CD4-positive, alpha-beta T cell (primary cell): ENCODE results near the gene ZNF391. TPM values are rescaled to one million over a fixed set of nuclear protein-coding genes. Genes with fewer than 3 reads are reported as not detected.

Experiments used
- ATAC-seq: fragments of 200-7000 bp; cut with Tn5 transposase; one replicate; pipeline ENCODE4 v1.10.0; 2022; ENCODE audit warnings: mild to moderate bottlenecking; ENCODE audit not compliant: poor library complexity
- CTCF ChIA-PET: fragments of 350-600 bp; sonication (Branson Sonifier 250); formaldehyde crosslinking; loops from one replicate; lab custom pipeline; 2021; ENCODE audit warnings: antibody characterized with exemption, inconsistent platforms; lab: Charles Lee
- POLR2A ChIA-PET: fragments of 350-600 bp; sonication (Branson Sonifier 250); formaldehyde crosslinking; loops from one replicate; lab custom pipeline; 2021; ENCODE audit warnings: antibody characterized with exemption, inconsistent platforms; lab: Charles Lee
- DNase-seq, 14 experiments: peaks; one replicate each; pipeline ENCODE4 v3.0.0-alpha.2; 2013 to 2020; ENCODE audit warnings: mixed read lengths in 2 of 14
- H3K27ac ChIP-seq, 2 donors: one replicate each; pipeline versions ENCODE4 v1.5.1 to v1.7.0; 2013; ENCODE audit warnings: low read length in 2 of 2, low read depth in 1 of 2, mild to moderate bottlenecking in 1 of 2
- H3K27me3 ChIP-seq, 2 experiments: 1 replicate in 1 of 2; 2 replicates in 1 of 2; pipeline versions ENCODE4 v1.6.1 to v1.7.0; 2013; ENCODE audit warnings: low read length in 2 of 2, control low read depth in 1 of 2, mild to moderate bottlenecking in 1 of 2, moderate library complexity in 1 of 2; ENCODE audit not compliant: insufficient read depth in 2 of 2, control insufficient read depth in 1 of 2
- H3K36me3 ChIP-seq: one replicate; pipeline ENCODE4 v1.6.1; 2013; ENCODE audit warnings: low read length, control low read depth; ENCODE audit not compliant: insufficient read depth
- H3K4me1 ChIP-seq: one replicate; pipeline ENCODE4 v1.6.1; 2013; ENCODE audit warnings: low read length, control low read depth; ENCODE audit not compliant: insufficient read depth
- H3K4me3 ChIP-seq: one replicate; pipeline ENCODE4 v1.5.1; 2013; ENCODE audit warnings: mild to moderate bottlenecking, low read length, moderate library complexity
- H3K9me3 ChIP-seq, 2 experiments: 1 replicate in 1 of 2; 2 replicates in 1 of 2; pipeline versions ENCODE4 v1.6.1 to v1.7.0; 2013; ENCODE audit warnings: low read length in 2 of 2, mild to moderate bottlenecking in 2 of 2, control low read depth in 1 of 2, moderate library complexity in 1 of 2; ENCODE audit not compliant: control insufficient read depth in 1 of 2, insufficient read depth in 1 of 2
- H3K27ac Mint-ChIP-seq: one replicate; pipeline ENCODE4 v1.8.0; 2020; ENCODE audit warnings: mixed read lengths
- H3K27me3 Mint-ChIP-seq: one replicate; pipeline ENCODE4 v1.8.0; 2021; ENCODE audit warnings: mixed read lengths
- H3K36me3 Mint-ChIP-seq: one replicate; pipeline ENCODE4 v1.8.0; 2021; ENCODE audit warnings: low read depth, mixed read lengths
- H3K4me1 Mint-ChIP-seq: one replicate; pipeline ENCODE4 v1.8.0; 2021; ENCODE audit warnings: low read depth, mixed read lengths
- H3K4me3 Mint-ChIP-seq: one replicate; pipeline ENCODE4 v1.8.0; 2020; ENCODE audit warnings: mild to moderate bottlenecking, mixed read lengths
- H3K9me3 Mint-ChIP-seq: one replicate; pipeline ENCODE4 v1.8.0; 2020; ENCODE audit warnings: mixed read lengths
- intact Hi-C, 2 experiments: fragments of 100-400 bp; cut with DNase I in 1 of 2; cut with micrococcal nuclease in 1 of 2; formaldehyde crosslinking; loops; one replicate each; pipeline versions ENCODE4 v1.15.1 to v1.9.0; 2023 to 2025; cut with DNase I, micrococcal nuclease
- total RNA-seq, 174 experiments: library from RNA in 2 of 174; stranded (reverse) in 2 of 174; gene quantifications; one replicate each; pipeline ENCODE4 v1.2.3 and lab custom pipeline; 2021 to 2026
- TF ChIP-seq, protein P1 (sequence below): fragments of 200-600 bp; IDR thresholded peaks from one replicate; pipeline ENCODE4 v1.8.0; 2022; ENCODE audit warnings: antibody characterized with exemption, mild to moderate bottlenecking

Gene ZNF391
- total RNA-seq, 2 experiments from 2014 or later: 1.6 to 1.8 TPM

GRCh38 chr6:27452496-27452897 lies 63.9 kb downstream of the ZNF391 start:
- Histone ChIP-seq H3K27me3 (no peaks in the 10 kb centered on the region), H3K9me3 (peaks cover 17 to 99% of the 10 kb centered on the region in 2 experiments), H3K4me3 (no peak overlapping the region), H3K27ac (no peak overlapping the region), H3K4me1 (no peaks in the 10 kb centered on the region), H3K36me3 (peaks cover 65% of the 10 kb centered on the region)
- no peak for DNase-seq
- Mint-ChIP-seq H3K4me1 (no peaks in the 10 kb centered on the region), H3K27ac (no peak overlapping the region), H3K27me3 (no peaks in the 10 kb centered on the region), H3K9me3 (peaks cover 55% of the 10 kb centered on the region), H3K4me3 (no peak overlapping the region), H3K36me3 (peaks cover 99% of the 10 kb centered on the region)
- no peak for ATAC-seq
- POLR2A ChIA-PET: interaction anchor here (0.6 kb wide), 1 partner anchor 21 kb away, joined by 3 read pairs; no protein-coding TSS in a partner anchor
- TF ChIP-seq, protein P1, sequence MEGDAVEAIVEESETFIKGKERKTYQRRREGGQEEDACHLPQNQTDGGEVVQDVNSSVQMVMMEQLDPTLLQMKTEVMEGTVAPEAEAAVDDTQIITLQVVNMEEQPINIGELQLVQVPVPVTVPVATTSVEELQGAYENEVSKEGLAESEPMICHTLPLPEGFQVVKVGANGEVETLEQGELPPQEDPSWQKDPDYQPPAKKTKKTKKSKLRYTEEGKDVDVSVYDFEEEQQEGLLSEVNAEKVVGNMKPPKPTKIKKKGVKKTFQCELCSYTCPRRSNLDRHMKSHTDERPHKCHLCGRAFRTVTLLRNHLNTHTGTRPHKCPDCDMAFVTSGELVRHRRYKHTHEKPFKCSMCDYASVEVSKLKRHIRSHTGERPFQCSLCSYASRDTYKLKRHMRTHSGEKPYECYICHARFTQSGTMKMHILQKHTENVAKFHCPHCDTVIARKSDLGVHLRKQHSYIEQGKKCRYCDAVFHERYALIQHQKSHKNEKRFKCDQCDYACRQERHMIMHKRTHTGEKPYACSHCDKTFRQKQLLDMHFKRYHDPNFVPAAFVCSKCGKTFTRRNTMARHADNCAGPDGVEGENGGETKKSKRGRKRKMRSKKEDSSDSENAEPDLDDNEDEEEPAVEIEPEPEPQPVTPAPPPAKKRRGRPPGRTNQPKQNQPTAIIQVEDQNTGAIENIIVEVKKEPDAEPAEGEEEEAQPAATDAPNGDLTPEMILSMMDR: no peak
- intact Hi-C loops: no loop called here
- CTCF ChIA-PET: no interaction called here

Other genes starting within 250 kb of the ZNF391 start
- gene PRSS16, start 141.1 kb upstream of the ZNF391 start, total RNA-seq: under 1 TPM; 0.69 to 0.98 TPM
- gene POM121L2, start 76.5 kb upstream of the ZNF391 start, total RNA-seq: not detected
- gene ZNF184, start 84.3 kb downstream of the ZNF391 start, total RNA-seq: 10 to 100 TPM; 19.6 to 21.1 TPM